Stimulated activated naive CD8-positive, alpha-beta T cell treated with anti-CD3 and anti-CD28 coated beads, Interleukin-15, amount 100 ng/mL, for 72 hours (primary cell): Measurements from ENCODE around the gene DIP2A.

ENCODE experiments used
- ATAC-seq: fragments of 150-1000 bp; cut with Tn5 transposase; 2 replicates; pipeline ENCODE4 v1.10.0; 2021; ENCODE audit warnings: mild to moderate bottlenecking, moderate library complexity
- DNase-seq, 2 donors: peaks; one replicate each; pipeline ENCODE4 v3.0.0; 2021 to 2022
- H3K27ac Mint-ChIP-seq, 2 donors: one replicate each; pipeline ENCODE4 v1.8.0; 2022; ENCODE audit warnings: mild to moderate bottlenecking in 2 of 2, mixed read lengths in 2 of 2, moderate library complexity in 2 of 2
- H3K27me3 Mint-ChIP-seq: one replicate; pipeline ENCODE4 v1.8.0; 2022; ENCODE audit warnings: mixed read lengths
- H3K4me1 Mint-ChIP-seq: one replicate; pipeline ENCODE4 v1.8.0; 2022; ENCODE audit warnings: mild to moderate bottlenecking, mixed read lengths
- H3K4me3 Mint-ChIP-seq, 2 donors: one replicate each; pipeline ENCODE4 v1.8.0; 2022; ENCODE audit warnings: mild to moderate bottlenecking in 2 of 2, mixed read lengths in 2 of 2, moderate library complexity in 1 of 2
- H3K9me3 Mint-ChIP-seq, 2 donors: one replicate each; pipeline ENCODE4 v1.8.0; 2022; ENCODE audit warnings: mixed read lengths in 2 of 2

The DIP2A gene

GRCh38 chr21:46555678-46556077, 97.0 kb downstream of the DIP2A start:
- H3K9me3 Mint-ChIP-seq: no peaks in the 10 kb centered on the region
- no peak overlapping the region for H3K4me3 Mint-ChIP-seq
- no peak for ATAC-seq
- H3K27ac Mint-ChIP-seq: peak overlapping the region in 1 of 2 donors; percentile 79
- DNase-seq: no peak
- peaks cover 98% of the 10 kb centered on the region for H3K4me1 Mint-ChIP-seq
- H3K27me3 Mint-ChIP-seq: no peaks in the 10 kb centered on the region

- DNase-seq (no peak), ATAC-seq (no peak)
- Mint-ChIP-seq H3K4me1 (peaks cover 98% of the 10 kb centered on the region), H3K9me3 (no peaks in the 10 kb centered on the region), H3K27ac (peak overlapping the region in 1 of 2 donors; percentile 2), H3K27me3 (no peaks in the 10 kb centered on the region), H3K4me3 (no peak overlapping the region)
Measured at GRCh38 chr21:46556802-46557201, 98.1 kb downstream of the DIP2A start.

GRCh38 chr21:46557469-46557868, 98.8 kb downstream of the DIP2A start:
- Mint-ChIP-seq H3K27ac (peak overlapping the region in 1 of 2 donors; percentile 2), H3K27me3 (no peaks in the 10 kb centered on the region), H3K9me3 (no peaks in the 10 kb centered on the region), H3K4me3 (no peak overlapping the region), H3K4me1 (peaks cover 98% of the 10 kb centered on the region)
- ATAC-seq (no peak), DNase-seq (no peak)

GRCh38 chr21:46557919-46558392, 99.3 kb downstream of the DIP2A start:
- peak overlapping the region in 1 of 2 donors; percentile 52 for H3K27ac Mint-ChIP-seq
- no peak overlapping the region for H3K4me3 Mint-ChIP-seq
- peaks cover 98% of the 10 kb centered on the region for H3K4me1 Mint-ChIP-seq
- ATAC-seq (no peak), DNase-seq (no peak)
- no peaks in the 10 kb centered on the region for H3K9me3 Mint-ChIP-seq
- no peaks in the 10 kb centered on the region for H3K27me3 Mint-ChIP-seq

- peak overlapping the region; percentile 97 to 98 for H3K27ac Mint-ChIP-seq
- H3K4me3 Mint-ChIP-seq: peak overlapping the region; percentile 87 to 88
- peak; percentile 70 to 74 for DNase-seq
- H3K9me3 Mint-ChIP-seq: no peaks in the 10 kb centered on the region
- ATAC-seq: peak; percentile 84
- H3K27me3 Mint-ChIP-seq: no peaks in the 10 kb centered on the region
- H3K4me1 Mint-ChIP-seq: peaks cover 96% of the 10 kb centered on the region
Measured at GRCh38 chr21:46559291-46559983, 100.7 kb downstream of the DIP2A start.

GRCh38 chr21:46560568-46561444, 102.1 kb downstream of the DIP2A start:
- peak in 1 of 2 donors; percentile 32 for DNase-seq
- Mint-ChIP-seq H3K27me3 (no peaks in the 10 kb centered on the region), H3K9me3 (no peaks in the 10 kb centered on the region), H3K27ac (peak overlapping the region; percentile 97 to 98), H3K4me1 (peaks cover 93% of the 10 kb centered on the region), H3K4me3 (peak overlapping the region; percentile 87 to 88)
- ATAC-seq: peak; percentile 73

- peaks cover 92% of the 10 kb centered on the region for H3K4me1 Mint-ChIP-seq
- DNase-seq (no peak), ATAC-seq (peak; percentile 31)
- peak overlapping the region; percentile 87 to 88 for H3K4me3 Mint-ChIP-seq
- H3K9me3 Mint-ChIP-seq: no peaks in the 10 kb centered on the region
- H3K27me3 Mint-ChIP-seq: no peaks in the 10 kb centered on the region
- peak overlapping the region; percentile 19 to 83 for H3K27ac Mint-ChIP-seq
Measured at GRCh38 chr21:46561445-46562090, 102.9 kb downstream of the DIP2A start.

GRCh38 chr21:46562472-46562871, 103.8 kb downstream of the DIP2A start:
- DNase-seq: no peak
- ATAC-seq: no peak
- Mint-ChIP-seq H3K27me3 (no peaks in the 10 kb centered on the region), H3K4me3 (peak overlapping the region in 1 of 2 donors; percentile 87), H3K9me3 (no peaks in the 10 kb centered on the region), H3K4me1 (peaks cover 90% of the 10 kb centered on the region), H3K27ac (peak overlapping the region; percentile 40 to 69)

- DNase-seq (no peak), ATAC-seq (no peak)
- peaks cover 85% of the 10 kb centered on the region for H3K4me1 Mint-ChIP-seq
- H3K4me3 Mint-ChIP-seq: no peak overlapping the region
- no peaks in the 10 kb centered on the region for H3K27me3 Mint-ChIP-seq
- no peaks in the 10 kb centered on the region for H3K9me3 Mint-ChIP-seq
- peak overlapping the region in 1 of 2 donors; percentile 69 for H3K27ac Mint-ChIP-seq
Measured at GRCh38 chr21:46562964-46563607, 104.4 kb downstream of the DIP2A start.

GRCh38 chr21:46564391-46564790, 105.7 kb downstream of the DIP2A start:
- peaks cover 72% of the 10 kb centered on the region for H3K4me1 Mint-ChIP-seq

GRCh38 chr21:46567348-46567747, 108.7 kb downstream of the DIP2A start:
- no peak for ATAC-seq
- H3K4me3 Mint-ChIP-seq: no peak overlapping the region

More at GRCh38 chr21:46564391-46564790, 105.7 kb downstream of the DIP2A start:
- Mint-ChIP-seq H3K27me3 (no peaks in the 10 kb centered on the region), H3K9me3 (no peaks in the 10 kb centered on the region), H3K27ac (peak overlapping the region in 1 of 2 donors; percentile 22), H3K4me3 (no peak overlapping the region)
- DNase-seq (no peak), ATAC-seq (no peak)

GRCh38 chr21:46568562-46568961, 109.9 kb downstream of the DIP2A start:
- H3K4me1 Mint-ChIP-seq: peaks cover 32% of the 10 kb centered on the region
- no peak overlapping the region for H3K27ac Mint-ChIP-seq
- peaks cover 5 to 7% of the 10 kb centered on the region in 2 donors for H3K9me3 Mint-ChIP-seq
- ATAC-seq (no peak), DNase-seq (no peak)
- H3K27me3 Mint-ChIP-seq: no peaks in the 10 kb centered on the region
- H3K4me3 Mint-ChIP-seq: no peak overlapping the region

More at GRCh38 chr21:46567348-46567747, 108.7 kb downstream of the DIP2A start:
- Mint-ChIP-seq H3K9me3 (peaks cover 0 to 5% of the 10 kb centered on the region in 2 donors), H3K4me1 (peaks cover 42% of the 10 kb centered on the region), H3K27me3 (no peaks in the 10 kb centered on the region), H3K27ac (peak overlapping the region in 1 of 2 donors; percentile 54)
- no peak for DNase-seq

- DNase-seq (no peak), ATAC-seq (no peak)
- Mint-ChIP-seq H3K4me1 (peaks cover 27% of the 10 kb centered on the region), H3K27ac (no peak overlapping the region), H3K4me3 (no peak overlapping the region), H3K9me3 (peaks cover 5 to 7% of the 10 kb centered on the region in 2 donors), H3K27me3 (no peaks in the 10 kb centered on the region)
Measured at GRCh38 chr21:46569081-46569480, 110.4 kb downstream of the DIP2A start.

- H3K4me1 Mint-ChIP-seq: peaks cover 21% of the 10 kb centered on the region
- no peak for ATAC-seq
- no peaks in the 10 kb centered on the region for H3K27me3 Mint-ChIP-seq
- DNase-seq: no peak
- H3K4me3 Mint-ChIP-seq: no peak overlapping the region
- H3K9me3 Mint-ChIP-seq: peaks cover 5 to 7% of the 10 kb centered on the region in 2 donors
- no peak overlapping the region for H3K27ac Mint-ChIP-seq
Measured at GRCh38 chr21:46570119-46570518, 111.4 kb downstream of the DIP2A start.

GRCh38 chr21:46570631-46571030, 111.9 kb downstream of the DIP2A start:
- no peak overlapping the region for H3K27ac Mint-ChIP-seq
- DNase-seq (no peak), ATAC-seq (no peak)
- H3K4me1 Mint-ChIP-seq: peaks cover 21% of the 10 kb centered on the region
- H3K4me3 Mint-ChIP-seq: no peak overlapping the region
- peaks cover 5 to 7% of the 10 kb centered on the region in 2 donors for H3K9me3 Mint-ChIP-seq
- no peaks in the 10 kb centered on the region for H3K27me3 Mint-ChIP-seq
